NOMO-1 (cell line): ENCODE results near the gene MS4A18.
"Not testable (repeated sequence)": the region's sequence is repeated elsewhere in the genome, so short reads cannot be mapped to it uniquely, and the experiment has no call there.

ENCODE experiments used
- DNase-seq, 2 experiments: peaks; one replicate each; lab custom pipeline; 2025; ENCODE audit not compliant: unreplicated experiment in 2 of 2; lab: John Stamatoyannopoulos, UW

MS4A18 gene

DNA sequence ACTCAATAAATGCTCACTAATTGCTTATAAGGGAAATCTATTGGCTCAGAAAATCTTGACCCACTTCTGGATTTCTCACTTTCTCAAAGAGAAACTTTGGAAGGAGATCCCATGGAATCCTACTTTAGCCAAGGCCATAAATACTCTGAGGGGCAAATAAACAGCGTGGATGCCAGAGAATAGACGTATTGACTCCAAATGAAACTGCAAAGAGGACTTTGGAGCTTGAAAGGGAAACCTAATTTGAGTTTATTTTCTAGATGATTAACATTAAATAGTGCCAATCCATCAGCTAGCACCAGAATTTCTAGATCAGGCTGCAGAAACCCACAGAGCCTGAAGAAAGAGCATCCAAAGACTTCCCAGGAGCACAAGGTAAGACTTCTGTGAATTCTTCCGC lies at the start of gene MS4A18:
MS4A18 (plus strand) TSS at position 301 of the 400 bp plus-strand sequence.
- DNase-seq: no peak

DNA sequence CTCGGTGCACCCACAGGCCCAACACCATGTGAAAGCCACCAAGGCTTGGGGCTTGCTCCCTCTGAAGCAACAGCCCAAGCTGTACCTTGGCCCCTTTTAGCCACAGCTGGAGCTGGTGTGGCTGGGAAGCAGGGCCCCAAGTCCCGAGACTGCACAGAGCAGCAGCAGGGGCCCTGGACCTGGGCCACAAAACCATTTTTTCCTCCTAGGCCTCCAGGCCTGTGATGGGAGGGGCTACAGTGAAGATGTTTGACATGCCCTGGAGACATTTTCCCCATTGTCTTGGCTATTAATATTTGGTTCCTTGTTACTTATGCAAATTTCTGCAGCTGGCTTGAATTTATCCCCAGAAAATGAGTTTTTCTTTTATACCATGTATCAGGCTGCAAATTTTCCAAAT lies 46.3 kb upstream of the MS4A18 start:
- not testable (repeated sequence) for DNase-seq

DNA sequence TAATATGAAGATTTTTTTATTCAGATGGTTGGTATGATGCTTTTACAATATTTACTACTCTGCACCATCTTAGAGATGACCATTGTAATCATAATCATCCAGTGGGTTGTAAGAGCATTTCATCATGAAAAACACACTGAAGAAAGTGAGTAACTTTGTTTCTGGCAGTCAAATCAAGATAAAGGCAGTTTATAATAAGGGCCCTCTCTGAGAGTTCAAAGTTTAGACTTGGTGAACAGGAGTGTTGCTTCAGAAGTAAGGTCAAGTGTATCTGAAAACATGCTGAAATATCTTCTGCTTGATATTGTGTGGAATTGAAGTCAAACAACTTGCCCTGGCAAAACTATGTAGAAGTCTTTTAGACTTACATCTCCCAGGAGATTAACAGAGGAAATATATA lies 44.6 kb upstream of the MS4A18 start:
- DNase-seq: no peak

DNA sequence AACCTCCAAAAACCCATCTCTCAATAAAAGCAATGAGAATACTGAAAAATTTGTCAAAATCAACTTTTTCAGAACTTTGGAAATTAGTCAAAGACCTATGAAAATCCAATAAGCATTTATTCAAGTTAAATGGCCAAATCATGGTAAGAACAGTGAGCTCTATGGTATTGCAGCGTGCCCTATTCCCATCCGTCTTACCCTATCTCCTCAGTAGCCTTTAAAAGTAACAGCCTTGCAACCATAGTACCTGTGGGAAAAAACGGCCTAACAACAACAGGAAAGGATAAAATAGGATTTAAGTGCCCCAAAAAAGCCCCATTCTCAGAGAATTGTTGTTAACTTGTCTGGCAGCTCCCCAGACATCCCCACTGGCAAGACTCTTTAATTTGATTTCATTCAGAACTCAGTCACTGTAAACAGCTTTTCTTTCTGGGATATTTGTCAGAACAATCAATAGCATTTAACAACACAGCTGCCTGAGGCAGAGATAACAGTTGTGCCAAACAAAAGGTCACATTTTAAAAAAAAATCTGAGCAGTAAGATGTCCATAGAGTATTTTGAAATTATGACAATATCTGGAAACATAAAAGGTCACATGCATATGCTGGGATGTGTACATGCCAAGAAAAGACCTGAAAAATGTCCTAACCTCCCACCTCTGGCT lies 43.9 kb upstream of the MS4A18 start:
- DNase-seq: no peak

DNA sequence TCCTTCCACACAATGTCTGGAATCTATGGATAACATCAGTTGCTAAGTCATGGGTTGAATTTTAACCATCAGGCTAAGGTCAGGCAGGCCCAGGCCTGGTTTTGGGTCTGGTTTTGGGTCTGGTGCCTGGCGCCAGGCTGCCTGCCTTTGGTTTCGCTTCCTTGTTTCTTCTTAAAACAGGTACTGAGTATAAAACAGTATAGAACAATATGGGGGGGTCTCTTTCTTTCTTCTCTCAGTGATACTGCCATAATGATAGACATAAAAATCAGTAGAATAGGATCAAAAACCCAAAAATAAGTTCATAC lies 40.0 kb upstream of the MS4A18 start:
- peak in 1 of 2 experiments; percentile 3 for DNase-seq

DNA sequence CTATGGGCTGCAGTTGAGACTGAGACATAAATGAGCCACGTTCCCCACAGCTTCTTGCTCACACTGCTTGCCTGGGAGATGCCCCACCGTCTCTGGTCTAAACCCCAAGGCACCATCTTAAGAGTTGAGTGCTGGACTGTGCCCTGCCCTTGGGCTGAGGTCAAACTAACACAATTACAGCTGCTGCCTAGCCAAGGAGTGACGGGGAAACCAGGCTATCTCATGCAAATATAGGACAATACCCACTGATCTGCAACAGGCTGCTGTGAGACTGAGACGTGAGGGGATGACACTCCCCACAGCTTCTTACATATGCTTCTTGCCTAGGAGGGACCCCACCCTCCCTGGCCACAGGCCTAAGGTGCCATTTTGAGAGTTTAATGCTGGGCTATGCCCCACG lies 32.9 kb upstream of the MS4A18 start:
- DNase-seq: no peak

DNA sequence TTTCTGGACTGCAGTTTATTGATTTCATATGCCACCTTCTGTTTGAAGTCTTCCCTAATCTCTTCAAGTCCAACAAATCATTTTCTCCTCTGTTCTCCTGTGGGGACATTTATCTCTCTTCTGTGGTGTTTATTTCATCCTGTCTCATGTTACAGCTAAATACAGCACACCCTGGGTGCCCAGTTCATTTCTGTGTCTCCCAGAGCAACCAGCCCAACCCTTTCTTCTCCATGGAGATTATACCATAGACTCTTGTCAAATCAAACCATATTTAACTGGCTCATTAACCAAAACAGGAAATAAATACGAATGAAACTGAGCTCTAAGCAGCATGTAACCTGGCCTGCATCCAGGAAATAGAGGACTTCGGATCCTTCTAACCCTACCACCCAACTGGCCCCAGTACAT lies 25.2 kb upstream of the MS4A18 start, which contains the start of gene MS4A8:
MS4A8 (plus strand) TSS at position 329 of the 408 bp plus-strand sequence. CDS start 1,249 bp downstream, outside the sequence.
- DNase-seq: no peak

DNA sequence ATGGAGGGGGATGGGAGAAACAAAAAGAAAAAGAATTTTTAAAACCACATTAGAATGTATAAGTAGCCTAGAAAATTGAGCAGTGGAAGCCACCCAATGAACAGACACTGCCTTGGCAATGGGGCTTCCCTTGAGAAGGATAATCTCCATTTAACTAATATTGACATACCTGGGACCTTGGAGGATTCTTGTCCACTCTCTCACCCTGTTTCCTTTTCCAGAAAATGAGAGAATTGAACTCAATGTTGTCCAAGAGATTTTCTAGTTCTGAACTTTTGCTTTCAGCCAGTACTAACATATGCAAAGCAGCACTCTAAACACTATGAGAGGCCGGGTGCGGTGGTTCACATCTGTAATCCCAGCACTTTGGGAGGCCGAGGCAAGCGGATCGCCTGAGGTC lies 24.6 kb upstream of the MS4A18 start:
- no peak for DNase-seq

- DNase-seq: no peak
Measured at GRCh38 chr11:60700689-60701468, 23.6 kb upstream of the MS4A18 start.

DNA sequence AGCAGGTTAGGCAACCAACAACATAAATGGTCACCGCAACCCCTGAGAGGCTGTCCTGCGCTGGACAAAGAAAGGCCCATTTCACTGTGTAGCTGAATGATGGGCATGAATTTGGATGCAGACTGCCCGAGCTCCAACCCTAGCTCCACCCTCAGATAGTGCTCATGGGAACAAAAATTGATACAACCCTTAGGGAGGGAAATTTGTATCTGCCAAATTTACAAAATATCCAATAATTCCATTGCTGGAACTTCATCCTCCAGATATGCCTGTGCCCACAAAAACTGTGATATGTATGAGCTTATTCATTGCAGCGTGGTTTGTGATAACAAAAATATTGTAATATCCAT lies 23.1 kb upstream of the MS4A18 start:
- DNase-seq: peak in 1 of 2 experiments; percentile 32

GRCh38 chr11:60703374-60703773 lies 21.1 kb upstream of the MS4A18 start:
- no peak for DNase-seq

GRCh38 chr11:60705895-60706294 lies 18.6 kb upstream of the MS4A18 start:
- DNase-seq: no peak

DNA sequence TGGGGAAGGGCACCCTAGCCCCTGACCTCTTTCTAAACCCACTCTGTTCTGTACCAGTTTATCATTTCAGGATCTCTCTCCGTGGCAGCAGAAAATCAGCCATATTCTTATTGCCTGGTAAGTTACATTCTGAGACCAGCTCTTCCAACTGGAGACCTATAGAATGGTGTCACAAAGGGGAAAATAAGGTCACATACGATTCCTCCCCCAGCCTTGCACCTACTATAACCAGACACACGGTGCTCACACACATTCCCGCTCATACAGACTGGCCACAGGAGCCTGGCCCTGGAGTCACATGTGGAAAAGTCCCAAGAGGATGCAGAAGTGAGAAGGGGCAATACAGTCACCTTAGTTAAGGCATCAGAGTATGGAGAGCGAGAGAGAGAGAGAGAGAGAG lies 17.6 kb upstream of the MS4A18 start:
- DNase-seq: no peak

DNA sequence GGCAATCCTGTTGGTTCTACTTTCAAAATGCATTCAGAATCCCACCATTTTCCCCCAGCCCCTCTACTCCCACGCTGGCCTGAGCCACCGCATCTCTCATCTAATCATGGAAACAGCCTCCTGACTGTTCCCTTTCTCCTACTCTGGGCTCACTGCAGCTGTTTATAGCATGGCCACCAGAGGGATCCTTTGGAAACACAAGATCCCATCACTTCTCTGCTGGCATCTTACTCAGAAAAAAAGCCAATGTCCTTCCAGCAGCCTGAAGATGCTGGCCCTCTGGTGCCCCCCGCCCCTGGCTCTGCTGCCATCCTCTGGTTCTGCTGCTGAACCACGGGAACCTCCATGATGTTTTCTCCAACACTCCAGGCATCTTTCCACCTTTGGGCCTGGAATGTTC lies 14.0 kb upstream of the MS4A18 start:
- no peak for DNase-seq

- DNase-seq: no peak
Measured at GRCh38 chr11:60711276-60711675, 13.2 kb upstream of the MS4A18 start.

DNA sequence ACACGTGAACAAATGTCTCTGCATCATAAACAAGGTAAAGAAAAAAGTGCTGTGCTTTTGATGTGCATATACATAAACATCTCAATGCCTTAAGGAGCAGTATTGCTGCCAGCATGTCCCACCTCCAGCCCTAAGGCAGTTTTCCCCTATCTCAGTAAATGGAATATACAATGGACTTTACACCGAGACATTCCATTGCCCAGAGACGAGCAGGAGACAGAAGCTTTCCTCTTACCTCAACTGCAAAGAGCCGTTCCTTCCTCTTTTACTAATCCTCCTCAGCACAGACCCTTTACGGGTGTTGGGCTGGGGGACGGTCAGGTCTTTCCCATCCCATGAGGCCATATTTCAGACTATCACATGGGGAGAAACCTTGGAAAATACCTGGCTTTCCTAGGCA lies 11.1 kb upstream of the MS4A18 start:
- DNase-seq: not testable (repeated sequence)

DNA sequence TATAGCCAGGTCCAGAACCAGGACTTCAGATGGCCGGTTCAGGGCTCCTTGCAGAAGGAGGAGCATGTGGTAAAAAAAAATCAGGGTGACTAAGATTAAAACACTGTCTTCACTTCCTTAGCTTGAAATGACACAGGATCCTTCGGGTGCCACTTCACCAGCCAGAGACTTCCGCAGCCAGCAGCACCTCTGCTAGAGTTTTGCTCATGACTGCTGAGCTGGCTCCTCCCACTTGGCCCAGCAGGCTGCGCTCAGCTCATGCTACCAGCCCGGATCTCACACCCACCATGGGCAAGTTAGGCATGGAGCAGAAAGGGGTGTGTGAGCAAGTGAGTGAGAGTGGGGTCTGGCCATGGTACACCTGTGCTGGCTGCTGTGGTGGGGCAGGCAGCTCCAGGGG lies 6.6 kb upstream of the MS4A18 start:
- no peak for DNase-seq

DNA sequence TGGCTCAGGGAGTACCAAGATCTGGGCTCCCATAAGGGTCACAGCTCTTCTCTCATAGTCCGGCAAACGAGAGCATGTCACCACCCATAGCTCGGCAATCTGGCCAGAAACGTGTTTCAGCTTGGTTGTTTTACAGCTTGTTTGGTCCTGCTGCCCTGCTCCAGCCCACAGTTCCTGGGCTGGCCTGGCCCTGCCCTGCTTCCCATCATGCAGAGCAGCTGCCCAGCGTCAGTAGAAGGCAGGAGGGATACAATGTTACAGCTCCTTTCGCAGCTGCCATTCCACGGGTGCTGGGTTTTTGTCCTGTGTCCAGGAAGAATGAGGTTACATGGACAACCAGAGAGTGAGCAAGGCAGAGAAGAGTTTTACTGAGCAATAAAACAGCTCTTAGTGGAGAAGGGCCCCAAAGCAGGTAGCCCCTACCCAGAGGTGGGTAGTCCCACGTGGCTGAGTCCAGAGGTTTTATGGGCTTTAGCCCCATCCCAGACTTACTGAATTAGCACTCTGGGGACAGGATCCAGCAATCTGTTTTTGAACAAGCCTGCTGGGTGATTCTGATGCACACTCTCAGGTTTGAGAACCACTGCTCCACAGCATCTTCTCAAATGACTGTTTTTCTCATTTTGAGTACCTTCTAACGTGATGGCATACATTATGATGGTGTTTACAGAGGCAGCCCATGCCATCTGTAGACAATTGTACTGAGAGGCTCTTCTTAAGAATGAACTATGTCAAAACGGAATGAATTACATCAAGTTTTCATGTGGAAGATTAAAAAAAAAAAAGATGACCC lies 5.8 kb upstream of the MS4A18 start:
- no peak for DNase-seq

- DNase-seq: no peak
Measured at GRCh38 chr11:60719391-60719790, 5.1 kb upstream of the MS4A18 start.

- DNase-seq: no peak
Measured at GRCh38 chr11:60720460-60720859, 4.1 kb upstream of the MS4A18 start.

- DNase-seq: no peak
Measured at GRCh38 chr11:60725592-60725991, 1.1 kb downstream of the MS4A18 start.

DNA sequence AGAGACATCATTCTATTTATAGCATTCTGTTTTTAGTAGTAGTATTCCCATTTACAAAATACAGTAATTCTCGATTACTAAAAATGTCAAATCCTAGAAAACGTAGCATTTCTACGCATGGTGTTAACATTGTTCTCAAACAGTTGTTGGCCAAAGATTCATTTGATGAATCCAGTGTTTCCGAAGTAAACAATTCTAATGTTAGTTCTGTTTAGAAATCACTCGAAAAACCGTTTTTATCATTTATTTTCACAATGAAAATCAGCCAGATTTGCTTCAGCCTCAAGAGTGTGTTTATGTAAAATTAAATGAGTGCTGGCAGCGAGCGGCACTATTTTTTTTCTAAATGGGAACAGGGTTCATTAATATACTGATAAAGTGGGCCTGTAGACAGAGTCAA lies 7.1 kb downstream of the MS4A18 start:
- no peak for DNase-seq
